Mononuclear cell (primary cell): ENCODE results near the gene DECR2. TPM values are rescaled to one million over a fixed set of nuclear protein-coding genes. Genes with fewer than 3 reads are reported as not detected.

Source experiments
- H3K27me3 ChIP-seq: 2 replicates; pipeline ENCODE4 v1.6.0; 2011; ENCODE audit warnings: low read length, control low read depth; ENCODE audit not compliant: insufficient read depth
- H3K4me1 ChIP-seq: 2 replicates; pipeline ENCODE4 v1.5.1; 2011; ENCODE audit warnings: mild to moderate bottlenecking, low read length, control low read depth; ENCODE audit not compliant: insufficient read depth
- H3K4me3 ChIP-seq: 2 replicates; pipeline ENCODE4 v1.5.1; 2011; ENCODE audit warnings: mild to moderate bottlenecking, low read length, moderate library complexity
- H3K9me3 ChIP-seq: 2 replicates; pipeline ENCODE4 v1.5.1; 2011; ENCODE audit warnings: low read depth, mild to moderate bottlenecking, control low read depth, low read length
- total RNA-seq: library from RNA; depleted of rRNA; stranded (reverse); fragments of >200 nt; gene quantifications from one replicate; pipeline ENCODE4 v1.2.3, GENCODE V29; 2012

DECR2 gene
- total RNA-seq, 1 donor = 2.9 TPM

DNA sequence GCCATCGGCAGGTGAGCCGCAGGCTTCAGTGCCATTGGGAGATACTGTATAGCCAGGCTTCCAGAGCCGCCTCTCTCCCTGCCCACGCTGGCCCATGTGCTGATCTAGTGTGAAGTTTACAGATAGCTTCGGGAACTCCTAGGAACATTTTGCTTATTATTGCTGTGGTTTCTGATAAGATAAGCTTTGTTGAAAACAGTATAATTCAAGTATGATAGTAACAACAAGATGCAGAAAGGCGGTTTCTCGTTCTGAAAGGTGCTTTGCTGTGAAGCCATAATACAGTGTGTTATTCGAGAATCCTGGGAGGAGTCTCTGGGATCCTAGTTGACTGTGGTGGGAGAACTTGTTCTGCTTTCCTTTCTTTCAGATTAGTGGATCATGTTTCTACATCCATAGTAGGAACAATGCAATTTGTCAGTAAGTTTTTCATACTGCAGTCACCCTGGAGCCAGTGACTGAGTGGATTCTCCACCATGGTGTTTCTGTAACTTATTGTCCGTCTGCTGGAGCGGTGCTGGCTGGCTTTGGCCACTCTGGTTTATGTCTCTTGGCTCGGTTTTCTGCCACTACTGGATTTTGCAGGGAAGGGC is 55.3 kb downstream of the DECR2 start:
- Histone ChIP-seq H3K27me3 (no peaks in the 10 kb centered on the region), H3K9me3 (no peaks in the 10 kb centered on the region), H3K4me3 (no peak overlapping the region), H3K4me1 (no peaks in the 10 kb centered on the region)

DNA sequence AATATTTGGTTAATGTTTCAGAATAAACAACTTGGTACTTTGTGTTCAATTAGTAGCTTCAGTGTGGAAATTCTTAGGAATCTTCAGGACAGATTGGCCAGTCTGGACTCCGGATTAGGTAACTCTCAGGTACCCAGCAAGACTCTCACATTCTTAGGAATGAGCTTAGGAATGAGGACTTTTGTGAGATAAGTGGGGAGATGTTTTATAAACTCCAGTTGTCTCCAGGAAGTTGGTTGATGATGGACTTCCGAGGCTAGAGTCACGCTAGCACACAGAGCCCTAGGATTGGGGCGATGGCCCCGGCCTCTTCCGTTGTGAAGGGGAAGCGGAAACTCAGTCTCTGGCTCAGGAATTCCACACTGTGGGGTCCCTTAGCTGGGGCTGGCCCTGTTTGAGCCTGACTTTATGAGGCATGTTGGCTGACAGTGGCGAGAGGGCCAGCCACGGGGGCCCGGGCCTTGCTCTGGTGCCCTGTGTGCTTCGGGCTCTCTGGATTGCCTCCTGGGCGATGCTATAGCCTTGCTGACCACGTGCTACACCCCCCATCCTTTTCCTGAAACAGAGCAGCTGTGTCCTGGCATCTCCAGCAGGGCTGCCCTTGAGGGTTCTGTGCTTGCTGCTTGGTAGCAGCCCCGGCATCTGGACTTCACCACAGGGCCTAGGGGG is 56.2 kb downstream of the DECR2 start:
- Histone ChIP-seq H3K27me3 (no peaks in the 10 kb centered on the region), H3K9me3 (no peaks in the 10 kb centered on the region), H3K4me1 (no peaks in the 10 kb centered on the region), H3K4me3 (no peak overlapping the region)

DNA sequence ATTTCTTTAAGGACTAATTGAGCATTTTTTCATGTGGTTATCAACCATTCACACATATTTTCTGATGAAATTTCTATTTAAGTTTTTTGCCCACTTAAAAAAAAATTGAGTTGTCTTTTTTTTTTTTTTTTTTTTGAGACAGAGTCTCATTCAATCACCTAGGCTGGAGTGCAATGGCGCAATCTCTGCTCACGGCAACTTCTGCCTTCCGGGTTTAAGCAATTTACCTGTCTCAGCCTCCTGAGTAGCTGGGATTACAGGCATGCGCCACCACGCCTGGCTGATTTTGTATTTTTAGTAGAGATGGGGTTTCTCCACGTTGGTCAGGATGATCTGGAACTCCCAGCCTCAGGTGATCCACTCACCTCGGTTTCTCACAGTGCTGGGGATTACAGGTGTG is 58.1 kb downstream of the DECR2 start:
- Histone ChIP-seq H3K4me3 (no peak overlapping the region), H3K9me3 (no peaks in the 10 kb centered on the region), H3K27me3 (no peaks in the 10 kb centered on the region), H3K4me1 (no peaks in the 10 kb centered on the region)

DNA sequence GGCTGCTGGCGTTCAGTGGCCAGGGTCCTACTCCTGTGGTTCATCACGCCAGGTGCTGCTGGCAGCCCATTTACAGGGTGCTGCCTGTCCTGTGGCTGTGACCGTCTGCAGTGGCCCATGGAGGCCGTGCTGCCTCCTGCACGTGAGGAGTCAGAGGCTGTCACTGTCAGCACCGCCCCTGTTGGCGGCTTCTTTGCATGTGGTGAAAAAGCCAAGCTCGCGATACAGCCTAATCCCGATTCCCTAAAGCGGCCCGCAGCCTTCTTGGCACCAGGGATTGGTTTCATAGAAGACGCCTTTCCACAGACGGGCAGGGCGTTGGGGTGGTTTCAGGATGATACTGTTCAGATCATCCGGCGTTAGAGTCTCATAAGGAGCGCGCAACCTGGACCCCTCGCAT is 59.1 kb downstream of the DECR2 start:
- no peak overlapping the region for H3K4me3 ChIP-seq
- no peaks in the 10 kb centered on the region for H3K27me3 ChIP-seq

More for the DNA sequence above, 59.1 kb downstream of the DECR2 start:
- Histone ChIP-seq H3K9me3 (no peaks in the 10 kb centered on the region), H3K4me1 (no peaks in the 10 kb centered on the region)

Other genes starting within 250 kb of the DECR2 start
- not detected for gene HBZ, start 249.2 kb upstream of the DECR2 start, total RNA-seq
- not detected for gene HBM, start 235.9 kb upstream of the DECR2 start, total RNA-seq
- 22.1 TPM for gene HBA2, start 229.0 kb upstream of the DECR2 start, total RNA-seq
- 28.3 TPM for gene HBA1, start 225.2 kb upstream of the DECR2 start, total RNA-seq
- gene HBQ1, start 221.4 kb upstream of the DECR2 start, total RNA-seq = not detected
- gene LUC7L, start 172.4 kb upstream of the DECR2 start, total RNA-seq = 101 TPM
- 22.1 TPM for gene FAM234A, start 167.1 kb upstream of the DECR2 start, total RNA-seq
- not detected for gene RGS11, start 125.9 kb upstream of the DECR2 start, total RNA-seq
- not detected for gene ARHGDIG, start 121.3 kb upstream of the DECR2 start, total RNA-seq
- not detected for gene PDIA2, start 118.7 kb upstream of the DECR2 start, total RNA-seq
- 35.8 TPM for gene AXIN1, start 49.2 kb upstream of the DECR2 start, total RNA-seq
- 19.9 TPM for gene MRPL28, start 31.3 kb upstream of the DECR2 start, total RNA-seq
- gene PGAP6, start 19.9 kb upstream of the DECR2 start, total RNA-seq = 24.8 TPM
- gene NME4, start 4.7 kb upstream of the DECR2 start, total RNA-seq = 15.0 TPM
- 6.5 TPM for gene RAB11FIP3, start 23.8 kb downstream of the DECR2 start, total RNA-seq
- gene CAPN15, start 125.8 kb downstream of the DECR2 start, total RNA-seq = 31.2 TPM
- 0.10 TPM for gene PRR35, start 158.5 kb downstream of the DECR2 start, total RNA-seq
- gene NHLRC4, start 165.1 kb downstream of the DECR2 start, total RNA-seq = 1.2 TPM
- 8.5 TPM for gene PIGQ, start 168.1 kb downstream of the DECR2 start, total RNA-seq
- 6.6 TPM for gene RAB40C, start 188.2 kb downstream of the DECR2 start, total RNA-seq
- gene WFIKKN1, start 229.1 kb downstream of the DECR2 start, total RNA-seq = 0.31 TPM
- gene METTL26, start 234.4 kb downstream of the DECR2 start, total RNA-seq = 49.0 TPM
- 18.5 TPM for gene MCRIP2, start 239.9 kb downstream of the DECR2 start, total RNA-seq
- 4.6 TPM for gene WDR90, start 247.5 kb downstream of the DECR2 start, total RNA-seq